Subcutaneous abdominal adipose tissue (tissue), 5 donors: ENCODE results near the gene N4BP2.
"Not testable (repeated sequence)": the region's sequence is repeated elsewhere in the genome, so short reads cannot be mapped to it uniquely, and the experiment has no call there.

Source experiments
- H3K27ac ChIP-seq: one replicate; pipeline ENCODE4 v1.7.0; 2013; ENCODE audit warnings: low read depth, mild to moderate bottlenecking, inconsistent platforms, low read length, moderate library complexity
- H3K27me3 ChIP-seq, 5 donors: one replicate each; pipeline ENCODE4 v1.7.0; 2013; ENCODE audit warnings: low read length in 5 of 5, inconsistent platforms in 1 of 5; ENCODE audit not compliant: control insufficient read depth in 5 of 5, insufficient read depth in 4 of 5
- H3K36me3 ChIP-seq, 5 donors: one replicate each; pipeline ENCODE4 v1.7.0; 2013; ENCODE audit warnings: low read length in 5 of 5; ENCODE audit not compliant: control insufficient read depth in 5 of 5, insufficient read depth in 5 of 5
- H3K4me1 ChIP-seq, 5 donors: one replicate each; pipeline ENCODE4 v1.7.0; 2013; ENCODE audit warnings: low read length in 5 of 5, mild to moderate bottlenecking in 3 of 5, moderate library complexity in 1 of 5; ENCODE audit not compliant: control insufficient read depth in 5 of 5, insufficient read depth in 5 of 5
- H3K4me3 ChIP-seq, 5 donors: one replicate each; pipeline ENCODE4 v1.7.0; 2013; ENCODE audit warnings: low read length in 5 of 5, low read depth in 1 of 5
- H3K9ac ChIP-seq, 5 donors: one replicate each; pipeline ENCODE4 v1.7.0; 2013; ENCODE audit warnings: low read length in 5 of 5, mild to moderate bottlenecking in 4 of 5, moderate library complexity in 3 of 5
- H3K9me3 ChIP-seq, 5 donors: one replicate each; pipeline ENCODE4 v1.7.0; 2013; ENCODE audit warnings: low read length in 5 of 5; ENCODE audit not compliant: control insufficient read depth in 5 of 5
- donor health status: healthy.
- donor health status: healthy.
- donor health status: healthy.
- donor health status: healthy.
- donor health status: healthy.

The N4BP2 gene

GRCh38 chr4:40121515-40121914 is 64.9 kb downstream of the N4BP2 start:
- no peaks in the 10 kb centered on the region for H3K4me1 ChIP-seq
- peak overlapping the region in 1 of 5 donors; percentile 20 for H3K9ac ChIP-seq
- no peaks in the 10 kb centered on the region for H3K27me3 ChIP-seq
- H3K9me3 ChIP-seq = no peaks in the 10 kb centered on the region
- no peak overlapping the region for H3K27ac ChIP-seq
- no peak overlapping the region for H3K4me3 ChIP-seq
- H3K36me3 ChIP-seq = peaks cover 0 to 11% (median 1%) of the 10 kb centered on the region in 5 donors

GRCh38 chr4:40122941-40123340 is 66.3 kb downstream of the N4BP2 start:
- H3K27ac ChIP-seq = no peak overlapping the region
- H3K9me3 ChIP-seq = no peaks in the 10 kb centered on the region
- no peaks in the 10 kb centered on the region for H3K27me3 ChIP-seq
- no peak overlapping the region for H3K9ac ChIP-seq
- H3K36me3 ChIP-seq = peaks cover 0 to 16% (median 2%) of the 10 kb centered on the region in 5 donors
- no peaks in the 10 kb centered on the region for H3K4me1 ChIP-seq
- no peak overlapping the region for H3K4me3 ChIP-seq

- Histone ChIP-seq H3K36me3 (peaks cover 0 to 16% (median 2%) of the 10 kb centered on the region in 5 donors), H3K4me3 (no peak overlapping the region), H3K27me3 (no peaks in the 10 kb centered on the region), H3K9me3 (no peaks in the 10 kb centered on the region), H3K4me1 (no peaks in the 10 kb centered on the region), H3K9ac (no peak overlapping the region), H3K27ac (no peak overlapping the region)
Measured at GRCh38 chr4:40124690-40125089, 68.0 kb downstream of the N4BP2 start.

- H3K27me3 ChIP-seq = no peaks in the 10 kb centered on the region
- H3K36me3 ChIP-seq = peaks cover 0 to 4% (median 2%) of the 10 kb centered on the region in 5 donors
- no peaks in the 10 kb centered on the region for H3K4me1 ChIP-seq
- no peaks in the 10 kb centered on the region for H3K9me3 ChIP-seq
- H3K27ac ChIP-seq = no peak overlapping the region
- H3K4me3 ChIP-seq = no peak overlapping the region
- H3K9ac ChIP-seq = no peak overlapping the region
Measured at GRCh38 chr4:40130401-40131036, 73.9 kb downstream of the N4BP2 start.

GRCh38 chr4:40132816-40133215 is 76.2 kb downstream of the N4BP2 start:
- H3K27me3 ChIP-seq = no peaks in the 10 kb centered on the region
- H3K9me3 ChIP-seq = no peaks in the 10 kb centered on the region
- no peaks in the 10 kb centered on the region for H3K4me1 ChIP-seq
- H3K9ac ChIP-seq = no peak overlapping the region
- H3K27ac ChIP-seq = no peak overlapping the region
- H3K36me3 ChIP-seq = peaks cover 0 to 6% (median 0%) of the 10 kb centered on the region in 5 donors
- H3K4me3 ChIP-seq = no peak overlapping the region

- no peaks in the 10 kb centered on the region for H3K27me3 ChIP-seq
Measured at GRCh38 chr4:40134206-40134917, 77.7 kb downstream of the N4BP2 start.

GRCh38 chr4:40136202-40136601 is 79.6 kb downstream of the N4BP2 start:
- not testable (repeated sequence) for H3K9me3 ChIP-seq, H3K27ac ChIP-seq, H3K36me3 ChIP-seq, H3K27me3 ChIP-seq, H3K4me1 ChIP-seq, H3K9ac ChIP-seq, H3K4me3 ChIP-seq

More at GRCh38 chr4:40134206-40134917, 77.7 kb downstream of the N4BP2 start:
- Histone ChIP-seq H3K9ac (no peak overlapping the region), H3K36me3 (peaks cover 0 to 7% (median 0%) of the 10 kb centered on the region in 5 donors), H3K27ac (no peak overlapping the region), H3K9me3 (no peaks in the 10 kb centered on the region), H3K4me3 (no peak overlapping the region), H3K4me1 (no peaks in the 10 kb centered on the region)

- H3K27ac ChIP-seq = no peak overlapping the region
- no peak overlapping the region for H3K4me3 ChIP-seq
- H3K9ac ChIP-seq = no peak overlapping the region
- H3K4me1 ChIP-seq = no peaks in the 10 kb centered on the region
- peaks cover 3 to 17% (median 10%) of the 10 kb centered on the region in 5 donors for H3K36me3 ChIP-seq
- no peaks in the 10 kb centered on the region for H3K27me3 ChIP-seq
- H3K9me3 ChIP-seq = no peaks in the 10 kb centered on the region
Measured at GRCh38 chr4:40140196-40140595, 83.5 kb downstream of the N4BP2 start.

GRCh38 chr4:40140597-40140996 is 83.9 kb downstream of the N4BP2 start:
- H3K27ac ChIP-seq = not testable (repeated sequence)

GRCh38 chr4:40143926-40144508 is 87.4 kb downstream of the N4BP2 start:
- peaks cover 0 to 17% (median 9%) of the 10 kb centered on the region in 5 donors for H3K36me3 ChIP-seq
- H3K9ac ChIP-seq = no peak overlapping the region

More at GRCh38 chr4:40140597-40140996, 83.9 kb downstream of the N4BP2 start:
- H3K4me3 ChIP-seq, H3K4me1 ChIP-seq, H3K9ac ChIP-seq, H3K27me3 ChIP-seq, H3K9me3 ChIP-seq: not testable (repeated sequence)
- H3K36me3 ChIP-seq = peaks cover 3 to 17% (median 10%) of the 10 kb centered on the region in 5 donors

More at GRCh38 chr4:40143926-40144508, 87.4 kb downstream of the N4BP2 start:
- Histone ChIP-seq H3K27ac (no peak overlapping the region), H3K4me3 (no peak overlapping the region), H3K9me3 (no peaks in the 10 kb centered on the region), H3K27me3 (no peaks in the 10 kb centered on the region), H3K4me1 (no peaks in the 10 kb centered on the region)
